Umbilical cord (tissue), 2 donors: ENCODE data around the gene ATP1A3. TPM values are rescaled to one million over a fixed set of nuclear protein-coding genes. Genes with fewer than 3 reads are reported as not detected.
A peak's percentile ranks its signal among the peaks of the same experiment; 100 is the strongest.
"Not testable (repeated sequence)": the region's sequence is repeated elsewhere in the genome, so short reads cannot be mapped to it uniquely, and the experiment has no call there.

ENCODE experiments used
- DNase-seq: peaks from one replicate; pipeline ENCODE4 v3.0.0-alpha.2; 2015; ENCODE audit warnings: low spot score
- total RNA-seq: library from RNA; depleted of rRNA; stranded (reverse); fragments of >200 nt; gene quantifications from one replicate; pipeline ENCODE4 v1.2.3, GENCODE V29; 2014; ENCODE audit warnings: low replicate concordance; ENCODE audit not compliant: insufficient read depth

The ATP1A3 gene
- total RNA-seq, 1 donor from 2014 or later, result 3.4 TPM

- DNase-seq, result no peak
These were observed 46.9 kb downstream of the ATP1A3 start for GRCh38 chr19:41947091-41947490.

GRCh38 chr19:41945135-41945766 lies 48.8 kb downstream of the ATP1A3 start:
- DNase-seq, result no peak

GRCh38 chr19:41944336-41944735 lies 49.7 kb downstream of the ATP1A3 start:
- DNase-seq, result no peak

- no peak for DNase-seq
These were observed 52.4 kb downstream of the ATP1A3 start for GRCh38 chr19:41941410-41942202.

- DNase-seq, result no peak
These were observed 53.2 kb downstream of the ATP1A3 start for GRCh38 chr19:41940731-41941409.

GRCh38 chr19:41939861-41940730 lies 53.9 kb downstream of the ATP1A3 start:
- no peak for DNase-seq

- not testable (repeated sequence) for DNase-seq
These were observed 54.8 kb downstream of the ATP1A3 start for GRCh38 chr19:41939209-41939608.

GRCh38 chr19:41937525-41938468 lies 56.2 kb downstream of the ATP1A3 start:
- DNase-seq, result no peak

GRCh38 chr19:41936961-41937360 lies 57.1 kb downstream of the ATP1A3 start:
- no peak for DNase-seq

- DNase-seq, result no peak
These were observed 57.6 kb downstream of the ATP1A3 start for GRCh38 chr19:41936416-41936850.

- no peak for DNase-seq
These were observed 58.1 kb downstream of the ATP1A3 start for GRCh38 chr19:41935760-41936415.

GRCh38 chr19:41934849-41935374 lies 59.1 kb downstream of the ATP1A3 start:
- peak; percentile 43 for DNase-seq

- no peak for DNase-seq
These were observed 60.2 kb downstream of the ATP1A3 start for GRCh38 chr19:41933693-41934426.

- no peak for DNase-seq
These were observed 61.2 kb downstream of the ATP1A3 start for GRCh38 chr19:41932720-41933332.

- no peak for DNase-seq
These were observed 61.7 kb downstream of the ATP1A3 start for GRCh38 chr19:41932259-41932719.

GRCh38 chr19:41930926-41931592 lies 63.0 kb downstream of the ATP1A3 start:
- no peak for DNase-seq

- DNase-seq, result no peak
These were observed 63.7 kb downstream of the ATP1A3 start for GRCh38 chr19:41930322-41930722.
